Ramos (cell line): Measurements from ENCODE around the gene SPINT2.
"Not testable (repeated sequence)": the region's sequence is repeated elsewhere in the genome, so short reads cannot be mapped to it uniquely, and the experiment has no call there.

Source experiments
- in situ Hi-C: fragments of 300-500 bp; cut with MboI; formaldehyde crosslinking; loops from one replicate; pipeline ENCODE4 v1.14.3; 2022; ENCODE audit warnings: low sequenced_read_pairs; ENCODE audit not compliant: unreplicated experiment

The SPINT2 gene

DNA sequence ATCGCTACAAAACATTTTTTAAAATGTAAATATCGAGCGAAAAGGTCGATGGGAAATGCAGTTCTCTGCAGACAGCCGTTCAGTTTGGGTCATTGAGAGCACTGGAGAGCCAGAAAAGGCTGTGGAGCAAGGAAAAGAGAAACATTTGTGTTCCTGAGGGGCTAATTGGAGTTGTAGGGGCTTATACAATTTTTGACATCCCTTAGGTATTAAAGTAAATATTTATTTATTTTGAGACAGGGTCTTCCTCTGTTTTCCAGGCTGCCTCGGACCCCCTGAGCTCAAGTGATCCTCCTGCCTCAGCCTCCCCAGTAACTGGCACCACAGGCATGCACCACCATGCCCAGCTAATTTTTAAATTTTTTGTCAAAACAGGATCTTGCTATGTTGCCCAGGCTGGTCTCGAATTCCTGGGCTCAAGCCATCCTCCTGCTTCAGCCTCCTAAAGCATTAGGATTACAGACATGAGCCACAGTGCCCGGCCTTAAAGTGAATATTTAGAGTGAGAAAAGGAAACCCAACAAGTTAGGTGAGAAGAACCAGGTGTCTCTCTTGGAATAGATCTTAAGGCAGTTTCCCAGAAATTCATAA, 52.2 kb downstream of the SPINT2 start:
- in situ Hi-C loops, result no loop called here

DNA sequence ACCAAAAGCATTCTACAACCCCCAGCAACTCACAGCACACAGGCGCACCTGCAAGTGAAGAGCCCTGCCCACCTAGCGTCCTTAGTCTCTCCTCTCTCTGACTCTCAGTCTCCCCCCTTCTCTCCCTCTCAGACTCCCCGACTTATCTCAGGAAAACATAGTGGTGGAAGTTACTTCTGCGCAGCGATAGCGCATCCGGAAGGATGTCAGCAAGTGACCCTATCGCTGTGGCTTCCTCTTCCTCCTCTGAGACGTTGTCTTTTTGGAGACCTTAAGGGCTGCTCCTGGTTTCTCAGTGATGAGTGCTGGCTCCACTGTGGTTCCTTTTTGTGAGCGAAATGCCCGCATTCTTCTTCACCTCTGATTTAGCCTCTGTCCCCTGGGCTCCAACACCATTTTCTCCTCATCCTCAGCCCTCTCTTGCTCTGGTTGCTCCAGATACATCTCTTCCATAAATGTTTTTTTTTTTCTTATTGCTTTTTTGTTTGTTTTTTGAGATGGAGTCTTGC, 52.8 kb downstream of the SPINT2 start:
- in situ Hi-C loops, result no loop called here

DNA sequence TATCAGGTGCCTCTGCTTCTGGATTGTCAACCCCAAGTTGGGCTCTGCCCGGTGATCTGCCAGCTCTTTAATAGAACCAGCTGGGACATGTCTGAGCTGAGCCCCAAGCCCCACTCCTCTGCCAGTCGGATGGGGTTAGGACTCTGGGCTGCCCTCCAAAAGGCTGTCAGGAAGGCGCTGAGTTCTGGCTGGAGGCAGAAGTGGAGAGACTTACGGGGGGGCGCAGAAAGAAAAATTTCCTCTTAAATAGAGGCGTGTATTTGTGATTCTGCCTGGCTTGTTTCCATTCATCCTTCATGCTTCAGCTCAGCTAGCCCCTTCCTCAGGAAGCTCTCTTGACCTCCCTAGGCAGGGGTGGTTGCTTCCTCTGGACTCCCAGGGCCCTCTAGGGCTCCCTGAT, 54.3 kb downstream of the SPINT2 start:
- in situ Hi-C loops, result no loop called here

DNA sequence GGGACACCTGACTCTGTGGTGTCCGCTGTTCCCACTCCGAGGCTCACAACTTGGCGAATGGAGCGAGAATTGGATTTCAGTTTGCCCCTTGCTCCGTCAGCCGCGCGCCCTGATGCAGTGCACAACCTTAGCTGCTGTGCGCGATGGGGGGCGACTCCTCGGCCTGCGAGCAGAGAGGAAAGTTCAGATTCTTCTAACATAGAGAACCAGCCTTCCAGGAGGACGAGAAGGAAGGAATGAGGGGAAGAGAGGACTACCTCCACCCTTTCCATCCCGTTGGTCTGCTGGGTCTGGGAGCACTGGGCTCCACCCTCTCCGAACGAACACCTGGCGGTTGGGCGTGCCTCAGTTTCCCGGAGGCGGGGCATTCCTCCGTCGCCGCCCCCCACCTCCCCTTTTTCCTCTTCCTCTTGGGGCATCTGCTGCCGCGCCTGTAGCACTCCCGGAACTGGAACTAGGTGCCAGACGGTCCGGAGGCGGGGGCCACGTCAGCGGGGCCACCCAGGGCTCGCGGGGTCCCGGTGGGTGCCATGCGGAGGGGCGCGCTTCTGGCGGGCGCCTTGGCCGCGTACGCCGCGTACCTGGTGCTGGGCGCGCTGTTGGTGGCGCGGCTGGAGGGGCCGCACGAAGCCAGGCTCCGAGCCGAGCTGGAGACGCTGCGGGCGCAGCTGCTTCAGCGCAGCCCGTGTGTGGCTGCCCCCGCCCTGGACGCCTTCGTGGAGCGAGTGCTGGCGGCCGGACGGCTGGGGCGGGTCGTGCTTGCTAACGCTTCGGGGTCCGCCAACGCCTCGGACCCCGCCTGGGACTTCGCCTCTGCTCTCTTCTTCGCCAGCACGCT, 55.3 kb downstream of the SPINT2 start, which contains the start of gene KCNK6:
KCNK6 (plus strand) TSS at position 425 of the 838 bp plus-strand sequence; CDS start at position 531, 106 bp downstream.
- in situ Hi-C loops, result no loop called here

DNA sequence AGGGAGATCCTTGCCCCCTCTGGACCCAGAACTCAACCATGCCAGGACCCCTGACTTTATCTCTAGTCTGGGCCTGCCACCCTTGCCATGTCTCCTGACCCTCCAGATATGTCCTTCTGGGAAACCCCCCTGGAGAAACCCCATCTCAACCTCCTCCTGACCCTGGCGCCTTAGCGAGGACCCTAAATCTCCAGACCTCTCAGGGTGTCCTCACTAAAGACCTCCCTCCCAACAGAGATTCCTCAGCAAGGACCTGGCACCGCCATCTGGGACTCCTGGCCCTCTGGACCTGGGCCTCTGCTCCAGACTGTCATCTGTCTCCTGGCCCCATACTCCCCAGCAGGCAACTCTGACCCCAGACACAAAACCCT, 56.6 kb downstream of the SPINT2 start:
- in situ Hi-C loops, result no loop called here

DNA sequence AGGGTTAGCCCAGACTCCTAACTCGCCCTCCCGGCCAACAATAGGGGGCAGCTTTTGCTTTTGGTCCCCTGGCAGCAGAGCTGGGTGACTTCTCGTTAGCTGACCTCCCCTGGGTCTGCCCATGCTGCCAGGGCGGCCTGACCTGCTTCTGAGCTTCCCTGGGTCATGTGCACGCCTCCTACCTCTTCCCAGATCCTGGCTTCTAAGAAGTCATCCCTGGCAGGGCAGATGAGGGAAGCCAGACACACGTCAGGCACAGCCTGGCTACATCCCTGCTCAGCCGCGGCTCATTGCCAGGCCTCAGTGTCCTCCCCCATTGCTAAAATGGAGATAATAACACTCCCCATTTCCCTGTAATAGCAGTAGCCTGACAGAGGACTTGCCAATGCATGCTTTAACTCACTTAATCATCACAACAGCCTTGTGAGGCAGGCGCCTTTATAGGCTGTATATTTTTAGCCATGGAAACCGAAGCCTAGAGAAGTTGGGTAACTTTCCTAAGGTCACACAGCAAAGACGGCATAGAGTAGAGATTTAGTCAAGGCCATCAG, 57.3 kb downstream of the SPINT2 start:
- in situ Hi-C loops, result no loop called here

DNA sequence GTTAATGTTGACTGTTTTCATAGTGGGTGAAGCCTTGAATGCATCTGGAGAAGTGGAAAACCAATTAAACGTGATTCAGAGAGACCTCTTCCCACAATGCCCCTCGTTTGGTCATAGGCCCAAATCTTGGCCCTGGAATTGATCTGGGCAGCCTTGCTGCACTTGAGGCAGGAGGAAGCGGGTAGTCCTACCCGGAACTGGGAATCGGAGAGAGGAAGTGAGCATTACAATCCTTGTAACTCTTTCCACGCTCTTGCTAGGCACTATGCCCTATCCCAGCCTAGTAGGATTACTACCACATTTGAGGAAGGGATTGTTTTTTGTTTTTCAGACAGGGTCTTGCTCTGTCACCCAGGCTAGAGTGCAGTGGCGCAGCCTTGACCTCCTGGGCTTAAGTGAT, 58.9 kb downstream of the SPINT2 start:
- in situ Hi-C loops, result no loop called here

DNA sequence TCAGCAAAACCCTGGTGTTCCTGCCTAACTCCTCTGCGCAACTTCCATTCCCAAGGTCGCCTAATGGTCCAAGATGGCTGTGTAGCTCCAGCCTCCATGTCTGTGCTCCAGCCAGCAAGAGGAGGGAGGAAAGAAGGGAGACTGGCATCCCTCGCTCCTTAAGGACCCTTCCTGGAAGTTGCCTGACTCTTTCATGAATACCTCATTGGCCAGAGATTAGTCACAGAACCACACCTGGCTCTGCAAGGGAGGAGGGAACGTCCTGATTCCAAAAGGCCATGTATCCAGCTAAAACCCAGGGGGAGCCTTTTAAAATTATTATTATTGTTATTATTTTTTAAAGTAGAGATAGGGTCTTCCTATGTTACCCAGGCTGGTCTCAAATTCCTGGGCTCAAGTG, 60.1 kb downstream of the SPINT2 start:
- in situ Hi-C loops, result no loop called here

DNA sequence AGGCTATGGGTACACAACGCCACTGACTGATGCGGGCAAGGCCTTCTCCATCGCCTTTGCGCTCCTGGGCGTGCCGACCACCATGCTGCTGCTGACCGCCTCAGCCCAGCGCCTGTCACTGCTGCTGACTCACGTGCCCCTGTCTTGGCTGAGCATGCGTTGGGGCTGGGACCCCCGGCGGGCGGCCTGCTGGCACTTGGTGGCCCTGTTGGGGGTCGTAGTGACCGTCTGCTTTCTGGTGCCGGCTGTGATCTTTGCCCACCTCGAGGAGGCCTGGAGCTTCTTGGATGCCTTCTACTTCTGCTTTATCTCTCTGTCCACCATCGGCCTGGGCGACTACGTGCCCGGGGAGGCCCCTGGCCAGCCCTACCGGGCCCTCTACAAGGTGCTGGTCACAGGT, 62.2 kb downstream of the SPINT2 start:
- in situ Hi-C loops, result loop anchor here (5.0 kb wide), 2 partner anchors 84 to 424 kb away; no protein-coding TSS in a partner anchor

DNA sequence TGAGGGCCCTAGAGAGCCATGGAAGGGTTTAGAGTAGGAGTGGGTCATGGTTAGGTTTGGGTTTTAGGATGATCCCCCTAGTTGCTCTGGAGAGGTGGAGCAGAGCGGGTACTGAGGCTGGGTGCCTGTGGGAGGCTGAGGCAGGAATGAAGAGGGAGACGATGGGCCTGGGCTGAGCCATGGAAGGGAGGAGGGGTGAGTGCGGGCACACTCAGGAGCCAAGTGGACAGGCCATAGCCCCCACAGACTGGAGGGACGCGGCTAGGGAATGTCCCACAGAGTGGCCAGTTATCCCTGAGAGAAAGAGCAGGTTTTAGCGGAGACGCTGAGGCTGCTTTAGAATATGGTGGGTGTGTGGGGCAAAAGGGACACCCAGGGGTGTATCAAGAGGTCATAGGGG, 65.3 kb downstream of the SPINT2 start:
- in situ Hi-C loops, result loop anchor here (5.0 kb wide), 2 partner anchors 87 to 427 kb away; no protein-coding TSS in a partner anchor

DNA sequence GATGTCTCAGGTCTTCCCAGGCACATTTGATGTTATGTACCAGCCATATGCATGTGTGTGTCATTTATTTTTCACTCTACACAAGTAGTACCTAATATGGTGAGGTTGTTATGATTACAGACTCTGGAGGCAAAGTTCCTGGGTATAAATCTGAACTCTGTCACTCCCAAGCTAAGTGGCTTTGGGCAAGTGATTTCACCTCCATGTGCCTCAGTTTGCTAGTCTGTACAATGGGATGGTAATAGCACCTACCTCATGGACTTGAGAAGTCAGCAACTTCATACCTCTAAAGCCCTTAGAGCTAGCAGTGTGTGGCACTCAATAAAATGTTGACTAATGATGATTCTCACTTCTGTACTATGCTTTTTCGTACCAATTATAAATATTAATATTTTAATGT, 67.4 kb downstream of the SPINT2 start:
- in situ Hi-C loops, result no loop called here

DNA sequence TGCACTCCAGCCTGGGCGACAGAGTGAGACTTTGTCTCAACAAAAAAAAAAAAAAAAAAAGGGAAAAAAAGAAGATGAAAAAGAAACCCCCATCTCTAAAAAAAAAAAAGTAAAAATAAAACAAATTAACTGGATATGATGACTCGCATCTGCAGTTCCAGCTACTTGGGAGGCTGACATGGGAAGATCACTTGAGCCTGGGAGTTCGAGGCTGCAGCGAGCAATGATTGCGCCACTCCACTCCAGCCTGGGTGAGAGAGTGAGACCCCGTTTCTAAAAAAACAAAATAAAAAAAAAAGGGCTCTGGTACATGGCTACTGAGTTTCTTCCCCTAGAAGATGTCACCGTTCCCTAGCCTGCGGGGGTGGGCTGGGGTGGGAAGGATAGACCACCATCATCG, 68.9 kb downstream of the SPINT2 start:
- in situ Hi-C loops, result no loop called here

DNA sequence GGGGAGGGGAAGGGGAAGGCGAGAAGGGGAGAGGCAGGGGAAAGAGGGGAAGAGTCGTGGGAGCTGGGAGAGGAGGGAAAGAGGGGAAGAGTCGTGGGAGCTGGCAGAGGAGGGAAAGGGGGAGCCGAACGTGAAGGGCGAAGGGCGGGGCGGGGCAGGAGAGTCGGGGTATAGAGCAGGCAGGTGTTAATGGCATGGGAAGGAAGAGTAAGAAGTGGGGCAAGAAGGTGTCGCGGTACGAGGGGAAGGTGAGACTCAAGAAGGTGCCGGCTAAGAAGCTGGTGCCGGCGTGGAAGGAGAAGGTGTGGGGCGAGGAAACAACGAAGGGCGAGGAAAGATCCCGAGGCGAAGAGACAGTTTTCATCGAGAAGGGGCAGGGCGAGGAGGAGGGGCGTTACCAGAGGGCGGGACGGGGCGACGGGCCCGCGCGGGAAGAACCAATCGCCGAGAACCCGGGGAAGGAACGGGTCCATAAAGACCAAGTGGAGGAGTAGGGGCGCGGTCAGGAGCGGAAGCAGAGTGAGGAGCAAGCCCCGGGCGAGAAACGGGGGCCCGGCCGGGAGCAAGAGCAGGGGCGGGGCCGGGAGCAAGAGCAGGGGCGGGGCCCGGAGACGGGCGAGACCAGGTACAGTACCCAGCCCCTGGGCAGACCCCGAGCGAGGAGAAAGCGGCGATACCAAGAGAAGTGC, 71.7 kb downstream of the SPINT2 start:
- in situ Hi-C loops, result no loop called here

DNA sequence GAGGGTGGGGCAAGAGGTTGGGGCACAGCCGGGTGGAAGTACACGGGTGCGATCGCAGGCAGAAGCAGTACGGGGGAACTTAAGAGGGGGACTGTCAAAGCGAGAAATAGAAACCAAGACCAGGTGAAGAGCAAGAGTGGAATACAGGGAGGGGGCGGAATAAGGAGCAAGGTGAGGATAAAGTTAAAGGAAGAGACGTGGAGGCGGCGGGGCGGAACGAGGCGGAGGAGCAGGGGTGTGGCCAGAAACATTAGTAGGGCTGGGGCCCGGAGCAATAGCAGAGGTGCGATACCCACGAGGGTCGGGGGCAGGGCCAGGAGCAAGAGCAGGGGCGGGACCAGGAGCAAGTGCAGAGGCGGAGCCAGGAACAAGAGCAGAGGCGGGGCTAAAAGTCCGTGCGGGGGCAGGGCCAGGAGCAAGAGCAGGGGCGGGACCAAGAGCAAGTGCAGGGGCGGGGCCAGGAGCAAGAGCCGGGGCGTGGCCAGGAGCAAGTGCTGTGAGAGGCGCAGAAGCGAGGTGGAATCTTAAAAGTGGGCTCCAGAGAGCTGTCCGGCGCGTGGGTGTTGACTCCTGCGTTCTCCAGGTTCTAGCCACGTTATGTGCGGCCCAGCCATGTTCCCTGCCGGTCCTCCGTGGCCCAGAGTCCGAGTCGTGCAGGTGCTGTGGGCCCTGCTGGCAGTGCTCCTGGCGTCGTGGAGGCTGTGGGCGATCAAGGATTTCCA, 72.4 kb downstream of the SPINT2 start:
- in situ Hi-C loops, result no loop called here

DNA sequence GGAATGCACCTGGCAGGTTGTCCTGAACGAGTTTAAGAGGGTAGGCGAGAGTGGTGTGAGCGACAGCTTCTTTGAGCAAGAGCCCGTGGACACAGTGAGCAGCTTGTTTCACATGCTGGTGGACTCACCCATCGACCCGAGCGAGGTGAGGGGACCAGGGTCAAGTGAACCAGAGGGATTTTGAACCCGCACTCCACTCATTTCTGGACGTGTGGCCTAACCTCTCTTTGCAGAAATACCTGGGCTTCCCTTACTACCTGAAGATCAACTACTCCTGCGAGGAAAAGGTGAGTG, 72.9 kb downstream of the SPINT2 start:
- in situ Hi-C loops, result no loop called here

DNA sequence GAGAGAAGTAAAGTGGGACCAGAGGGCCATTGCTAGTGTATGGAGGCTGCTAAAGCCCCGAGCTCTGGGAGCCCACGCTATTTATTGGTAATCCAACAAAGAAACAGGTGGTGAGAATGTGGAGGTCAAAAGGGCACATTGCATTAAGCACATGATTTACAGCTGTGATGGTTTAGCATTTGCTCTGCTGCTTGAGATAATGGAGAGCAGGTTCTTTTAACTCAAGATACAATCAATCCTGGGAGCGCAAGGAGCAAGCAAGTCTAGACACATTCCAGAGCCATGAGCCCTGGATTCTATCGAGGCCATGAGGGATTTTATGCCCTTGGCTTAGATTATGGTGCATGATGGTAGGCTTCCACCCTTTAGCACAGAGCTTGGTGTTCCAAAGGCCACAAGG, 74.6 kb downstream of the SPINT2 start:
- in situ Hi-C loops, result not testable (repeated sequence)

DNA sequence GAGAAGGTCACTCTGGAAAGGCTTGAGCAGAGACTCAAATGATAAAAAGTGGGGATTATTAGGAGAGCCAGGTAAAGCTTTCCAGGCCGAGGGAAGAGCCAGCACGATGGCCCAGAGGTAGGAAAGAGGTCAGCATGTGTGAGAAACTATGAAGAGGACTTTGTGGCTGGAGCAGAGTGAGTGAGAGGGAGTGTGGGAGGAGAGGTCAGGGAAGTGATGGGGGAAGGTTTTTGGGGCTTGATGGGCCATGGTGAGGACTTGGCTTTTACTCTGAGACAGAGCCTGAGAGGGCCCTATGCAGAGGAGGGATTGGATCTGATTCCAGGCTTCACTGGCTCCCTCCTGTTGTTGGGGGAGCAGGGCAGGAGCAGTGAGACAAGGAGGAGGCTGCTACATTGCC, 76.6 kb downstream of the SPINT2 start:
- in situ Hi-C loops, result no loop called here
